Activated naive CD4-positive, alpha-beta T cell treated with anti-CD3 and anti-CD28 coated beads, Interleukin-2, amount 50 U/mL, for 72 hours (primary cell): Measurements from ENCODE around the gene RTP2. TPM values are rescaled to one million over a fixed set of nuclear protein-coding genes. Genes with fewer than 3 reads are reported as not detected.

Experiments
- ATAC-seq, 2 donors: fragments of 150-1000 bp; cut with Tn5 transposase; 2 replicates each; pipeline ENCODE4 v1.10.0; 2021; ENCODE audit warnings: mild to moderate bottlenecking in 2 of 2, moderate library complexity in 2 of 2
- DNase-seq, 2 donors: peaks; one replicate each; pipeline ENCODE4 v3.0.0; 2021 to 2022; ENCODE audit warnings: low spot score in 2 of 2
- H3K27ac Mint-ChIP-seq, 2 donors: one replicate each; pipeline ENCODE4 v1.8.0; 2022; ENCODE audit warnings: mild to moderate bottlenecking in 2 of 2, mixed read lengths in 2 of 2
- H3K36me3 Mint-ChIP-seq, 2 donors: one replicate each; pipeline ENCODE4 v1.8.0; 2022; ENCODE audit warnings: mixed read lengths in 2 of 2
- H3K9me3 Mint-ChIP-seq, 2 donors: one replicate each; pipeline ENCODE4 v1.8.0; 2022; ENCODE audit warnings: mixed read lengths in 2 of 2
- total RNA-seq, 2 donors: library from RNA; stranded (reverse); gene quantifications; one replicate each; pipeline ENCODE4 v1.2.3, GENCODE V29; 2022

RTP2 gene, protein sequence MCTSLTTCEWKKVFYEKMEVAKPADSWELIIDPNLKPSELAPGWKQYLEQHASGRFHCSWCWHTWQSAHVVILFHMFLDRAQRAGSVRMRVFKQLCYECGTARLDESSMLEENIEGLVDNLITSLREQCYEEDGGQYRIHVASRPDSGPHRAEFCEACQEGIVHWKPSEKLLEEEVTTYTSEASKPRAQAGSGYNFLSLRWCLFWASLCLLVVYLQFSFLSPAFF
- not detected for total RNA-seq

DNA sequence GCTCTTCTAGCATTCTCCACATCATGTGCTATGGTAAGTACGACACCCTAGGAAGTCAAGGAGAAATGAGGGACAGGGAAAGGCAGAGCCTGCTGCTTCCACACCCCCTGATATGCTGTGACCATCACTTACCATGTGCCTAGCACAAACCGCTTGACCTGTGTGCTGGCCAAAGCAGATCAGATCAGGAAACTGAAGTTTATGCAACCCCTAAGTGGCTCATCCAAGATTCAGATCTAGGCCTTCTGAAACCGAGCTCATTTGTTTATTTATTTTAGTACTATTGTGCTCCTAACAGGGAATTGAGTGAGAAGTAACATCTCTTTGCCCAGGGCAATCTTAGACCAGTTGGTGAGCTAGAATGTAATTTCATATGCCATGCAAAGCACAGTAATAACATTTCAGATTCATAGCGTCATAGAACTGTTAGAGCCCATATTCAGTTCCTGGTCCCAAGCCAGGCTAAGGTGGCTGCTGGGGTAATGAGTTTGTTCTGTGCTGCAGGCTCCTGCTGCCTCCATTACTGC is at the start of gene RTP2:
RTP2 (minus strand) TSS at position 51 of the 527 bp plus-strand sequence. CDS start 429 bp downstream, outside the sequence.
- Mint-ChIP-seq H3K9me3 (no peaks in the 10 kb centered on the region), H3K27ac (no peak within 1 kb of the TSS), H3K36me3 (no peaks in the 10 kb centered on the region)
- no peak for ATAC-seq
- no peak for DNase-seq

DNA sequence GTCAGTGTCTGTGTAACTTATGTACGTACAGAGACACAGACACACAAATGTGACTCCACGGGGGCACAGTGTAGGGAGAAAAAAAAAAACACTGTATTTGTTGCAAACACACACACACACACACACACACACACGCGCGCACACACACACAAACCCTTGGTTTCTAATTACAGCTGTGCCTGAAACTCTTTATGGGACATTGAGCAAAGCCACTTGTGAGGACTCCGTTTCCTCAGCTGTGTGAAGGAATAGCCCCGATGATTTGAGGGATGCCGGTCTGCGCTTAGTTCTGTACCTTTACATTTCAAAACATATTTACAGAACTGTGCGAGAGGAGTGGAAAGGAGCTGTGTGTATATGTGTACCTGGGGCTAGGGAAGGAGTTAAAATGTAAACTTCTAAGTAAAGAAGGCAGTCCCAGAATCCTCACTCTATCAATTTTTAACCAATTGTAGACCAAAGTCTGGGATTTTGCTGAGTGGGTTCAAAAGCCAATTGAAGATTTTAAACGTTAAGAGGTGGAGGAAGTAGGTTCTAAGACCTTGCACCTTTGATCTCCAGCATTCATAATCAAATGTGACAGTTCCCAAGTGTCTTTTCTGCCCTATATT is 48.3 kb upstream of the RTP2 start:
- ATAC-seq (no peak), DNase-seq (no peak)
- Mint-ChIP-seq H3K27ac (no peak overlapping the region), H3K36me3 (peaks cover 0 to 12% of the 10 kb centered on the region in 2 donors), H3K9me3 (no peaks in the 10 kb centered on the region)

DNA sequence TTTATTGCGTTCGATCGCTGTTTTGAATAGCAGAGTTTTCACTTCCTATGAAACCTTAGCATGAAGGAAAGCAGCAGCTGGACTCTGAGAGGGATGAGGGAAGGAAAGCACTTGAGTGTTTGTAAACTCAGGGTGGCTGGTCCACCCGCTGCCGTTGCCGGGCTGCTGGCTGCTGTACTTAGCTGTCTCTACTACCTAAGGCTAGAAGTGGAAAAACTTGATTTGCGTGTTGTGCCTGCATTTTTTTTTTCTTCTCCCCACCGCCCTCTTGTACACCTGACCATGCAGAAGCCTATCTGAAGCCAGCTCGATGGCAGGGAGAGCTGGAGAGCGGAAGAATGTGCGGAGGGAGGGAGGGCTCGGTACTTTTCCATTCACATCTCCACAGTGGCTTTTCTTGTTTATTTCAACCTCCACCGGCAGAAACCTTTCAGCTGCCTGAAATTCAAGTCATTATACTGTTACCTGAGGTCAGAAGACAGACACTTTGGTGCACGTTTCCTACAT is 47.7 kb upstream of the RTP2 start:
- Mint-ChIP-seq H3K9me3 (no peaks in the 10 kb centered on the region), H3K27ac (no peak overlapping the region)
- no peak for DNase-seq

DNA sequence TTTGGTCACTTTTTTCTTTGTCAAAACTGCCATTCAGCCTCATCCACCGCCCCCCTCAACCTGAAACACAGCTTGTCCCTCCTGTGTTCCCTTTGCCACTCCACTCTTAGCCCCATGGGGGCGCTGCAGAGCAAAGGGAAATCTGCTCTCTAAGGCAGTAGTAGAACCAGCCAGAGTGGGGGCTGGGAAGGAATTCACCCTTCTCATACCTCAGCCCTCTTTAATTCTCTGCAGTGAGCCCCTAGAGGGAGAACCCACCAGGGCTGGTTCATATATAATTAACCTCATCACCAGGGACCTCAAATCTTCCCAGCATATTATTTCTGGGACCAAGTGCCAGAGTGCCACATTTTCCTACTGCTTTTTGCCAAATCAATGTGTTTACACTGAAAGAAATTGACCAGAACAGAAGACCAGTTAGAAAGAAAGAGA is 45.7 kb upstream of the RTP2 start:
- Mint-ChIP-seq H3K27ac (peak overlapping the region; percentile 100), H3K36me3 (peaks cover 16 to 30% of the 10 kb centered on the region in 2 donors), H3K9me3 (no peaks in the 10 kb centered on the region)
- peak; percentile 21 to 43 for ATAC-seq
- DNase-seq: peak; percentile 81 to 97

More for the DNA sequence above, 47.7 kb upstream of the RTP2 start:
- no peak for ATAC-seq
- H3K36me3 Mint-ChIP-seq: peaks cover 0 to 14% of the 10 kb centered on the region in 2 donors

DNA sequence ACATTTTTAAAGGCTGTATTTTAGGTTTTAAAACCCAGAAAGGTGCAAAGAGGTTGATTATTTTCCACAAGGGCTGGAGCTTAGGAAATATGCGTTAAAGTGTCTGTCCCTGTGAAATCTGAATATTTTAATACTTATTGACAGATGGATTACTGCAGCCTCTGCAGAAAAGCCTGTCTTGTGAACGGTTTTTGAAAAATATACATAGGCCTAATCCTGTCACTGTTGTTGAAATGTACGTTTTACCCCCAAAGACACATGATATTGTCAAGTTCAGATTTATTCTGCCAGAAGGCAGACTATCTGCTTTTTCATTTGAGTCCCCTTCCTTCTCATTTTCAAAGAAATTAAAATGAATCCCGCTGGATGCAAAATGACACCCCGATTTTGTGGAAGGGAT is 45.1 kb upstream of the RTP2 start:
- Mint-ChIP-seq H3K27ac (peak overlapping the region; percentile 100), H3K36me3 (peaks cover 16 to 36% of the 10 kb centered on the region in 2 donors), H3K9me3 (no peaks in the 10 kb centered on the region)
- no peak for DNase-seq
- ATAC-seq: no peak

DNA sequence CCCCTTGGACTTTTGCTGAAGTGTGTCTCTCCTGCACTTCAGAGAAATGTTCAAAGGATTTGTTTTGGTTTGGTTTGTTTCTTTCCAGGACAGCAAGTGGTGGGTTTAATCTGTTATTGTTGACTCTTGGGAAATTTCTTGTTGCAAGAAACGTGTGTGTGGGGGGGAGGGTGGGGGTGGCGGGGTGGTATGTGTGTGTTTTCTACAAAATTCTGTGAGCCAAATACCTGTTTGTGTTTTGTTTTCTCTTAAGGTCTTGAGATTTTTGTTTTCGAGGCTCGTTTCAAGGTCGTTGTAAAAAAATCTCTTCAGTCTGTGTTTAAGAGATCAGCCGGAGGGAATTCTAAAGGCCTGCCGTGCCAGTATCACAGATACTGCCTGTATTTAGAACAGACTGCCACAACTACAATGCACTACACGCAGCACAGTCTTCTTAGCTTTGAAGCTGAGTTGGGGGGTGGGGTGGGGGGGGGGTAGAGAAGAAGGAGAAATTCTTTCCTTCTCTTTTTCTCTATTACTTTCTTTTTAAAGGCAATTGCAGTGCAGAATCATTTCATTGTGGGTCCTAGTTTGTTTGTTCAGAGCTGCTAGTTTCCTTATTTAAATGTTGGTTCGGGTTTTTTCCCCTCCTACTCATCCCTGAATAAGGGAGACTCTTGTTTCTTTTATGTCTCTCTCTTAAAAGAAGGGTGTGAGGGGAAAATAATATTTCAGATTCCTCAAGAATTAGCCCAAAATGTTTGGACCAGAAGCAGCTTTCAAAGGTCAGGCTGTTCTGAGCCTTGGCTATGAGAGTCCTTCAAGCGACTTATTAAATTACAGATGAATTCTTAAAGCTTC is 44.3 kb upstream of the RTP2 start:
- DNase-seq: no peak
- peak; percentile 28 to 34 for ATAC-seq
- Mint-ChIP-seq H3K27ac (peak overlapping the region; percentile 100), H3K9me3 (no peaks in the 10 kb centered on the region), H3K36me3 (peaks cover 16 to 41% of the 10 kb centered on the region in 2 donors)

DNA sequence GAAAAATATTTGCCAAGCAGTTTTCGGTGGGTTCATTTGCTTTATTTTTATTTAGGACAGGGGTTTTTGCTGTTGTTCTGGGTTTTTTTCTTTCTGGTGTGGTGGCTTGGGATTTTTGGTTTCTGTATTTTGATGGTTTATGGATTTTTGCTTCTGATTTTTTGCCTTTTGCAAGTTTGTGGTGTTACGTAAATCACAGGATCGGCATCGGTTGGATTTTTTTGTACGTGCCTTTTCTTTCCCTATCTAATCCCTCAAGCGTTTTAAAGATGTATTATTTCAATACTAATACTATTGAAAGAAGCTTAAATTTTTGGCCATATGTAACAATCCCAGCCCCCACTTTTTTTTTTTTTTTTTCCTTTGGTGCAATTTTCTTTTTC is 43.7 kb upstream of the RTP2 start:
- ATAC-seq: no peak
- DNase-seq: no peak
- peak overlapping the region; percentile 100 for H3K27ac Mint-ChIP-seq
- no peaks in the 10 kb centered on the region for H3K9me3 Mint-ChIP-seq
- H3K36me3 Mint-ChIP-seq: peaks cover 16 to 45% of the 10 kb centered on the region in 2 donors

DNA sequence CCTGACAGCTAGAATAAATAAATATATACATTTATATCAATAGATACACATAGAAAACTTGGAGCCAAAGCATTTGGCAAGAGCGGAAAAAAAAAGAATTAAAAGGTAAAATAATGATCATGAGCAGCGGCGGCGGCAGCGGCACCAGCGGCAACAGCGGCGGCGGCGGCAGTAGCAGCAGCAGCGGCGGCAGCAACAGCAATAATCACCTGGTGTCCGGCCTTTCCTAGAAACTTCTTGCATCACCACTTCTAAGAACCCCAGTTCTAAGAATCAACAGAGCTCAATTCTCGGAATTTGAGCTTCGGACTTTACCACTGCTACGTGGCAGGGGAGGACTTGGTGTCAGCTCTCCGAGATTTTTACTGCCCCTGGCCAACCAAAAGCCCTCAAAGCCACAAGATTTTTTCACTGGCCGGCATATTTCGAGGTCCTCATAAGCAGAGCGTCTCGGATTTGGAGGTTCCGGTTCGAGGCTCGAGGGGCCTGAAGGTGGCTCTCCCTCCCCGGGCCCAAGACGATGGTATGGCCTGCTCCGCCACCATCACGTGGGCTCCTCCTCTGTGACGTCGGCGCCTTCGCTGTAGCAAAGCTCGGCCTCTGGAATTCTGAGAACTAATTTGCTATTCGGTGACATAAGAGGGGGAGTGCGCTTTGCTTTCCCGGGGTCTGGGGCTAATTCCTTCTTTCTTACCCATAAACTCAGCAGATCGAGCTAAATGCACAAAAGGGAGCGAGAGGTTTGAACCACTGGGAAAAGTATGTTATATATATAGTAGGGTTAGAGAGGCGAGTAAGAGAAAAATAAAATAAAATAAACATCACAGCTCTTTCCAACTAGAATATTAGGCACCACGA is 43.1 kb upstream of the RTP2 start, which contains the start of gene BCL6:
BCL6 (minus strand) TSS at position 268 of the 858 bp plus-strand sequence. CDS start 11,775 bp downstream, outside the sequence.
- peak within 1 kb of the TSS; percentile 100 for H3K27ac Mint-ChIP-seq
- H3K36me3 Mint-ChIP-seq: peaks cover 16 to 46% of the 10 kb centered on the region in 2 donors
- DNase-seq (peak; percentile 85 to 94), ATAC-seq (peak; percentile 48 to 55)
- H3K9me3 Mint-ChIP-seq: no peaks in the 10 kb centered on the region

DNA sequence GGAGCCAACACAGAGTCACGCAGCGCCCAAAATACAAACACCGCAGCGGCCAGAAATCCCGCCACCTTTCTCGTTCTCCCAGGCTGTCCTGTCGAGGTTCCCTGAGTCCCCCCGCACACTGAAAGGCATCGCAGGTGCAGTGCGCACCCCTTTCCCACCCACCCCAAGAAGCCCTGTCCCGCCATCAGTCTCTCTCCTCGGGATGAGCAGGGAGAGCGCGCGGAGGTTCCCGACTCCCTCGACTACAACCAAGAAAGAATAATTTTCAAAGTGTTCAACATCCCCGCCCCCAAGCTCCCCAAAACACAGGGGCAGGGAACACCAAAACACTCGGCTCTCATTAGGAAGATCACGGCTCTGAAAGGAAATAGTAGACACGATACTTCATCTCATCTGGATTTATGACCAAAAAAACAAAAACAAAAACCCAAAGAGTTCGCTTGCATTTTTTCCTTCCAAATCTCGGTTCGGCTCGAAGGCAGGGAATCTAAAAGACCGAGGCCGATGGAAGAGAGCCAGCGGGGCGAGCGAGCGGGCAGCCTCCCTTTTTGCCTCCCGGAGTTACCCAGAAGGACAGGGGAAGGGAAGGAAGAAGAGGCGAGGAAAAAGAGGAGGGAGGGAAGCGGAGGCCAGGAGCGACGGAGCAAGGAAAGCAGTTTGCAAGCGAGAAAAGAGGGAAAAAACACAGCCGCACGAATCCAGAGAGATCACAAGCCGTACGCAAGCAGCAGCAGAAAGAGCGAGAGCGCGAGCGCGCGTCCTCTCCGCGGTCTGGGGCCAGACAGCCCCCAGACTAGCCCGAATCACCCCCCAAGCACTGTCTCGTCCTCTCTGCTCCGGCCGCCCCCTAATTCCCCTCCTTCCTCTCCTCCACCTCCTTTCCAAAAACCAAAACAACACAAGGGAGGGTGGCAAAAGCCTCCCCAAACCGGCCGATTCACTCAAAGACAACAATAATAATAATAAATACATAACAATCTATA is 42.1 kb upstream of the RTP2 start:
- DNase-seq (peak; percentile 49 to 66), ATAC-seq (peak in 1 of 2 donors; percentile 15)
- H3K36me3 Mint-ChIP-seq: peaks cover 16 to 49% of the 10 kb centered on the region in 2 donors
- H3K9me3 Mint-ChIP-seq: no peaks in the 10 kb centered on the region
- H3K27ac Mint-ChIP-seq: peak overlapping the region; percentile 100

DNA sequence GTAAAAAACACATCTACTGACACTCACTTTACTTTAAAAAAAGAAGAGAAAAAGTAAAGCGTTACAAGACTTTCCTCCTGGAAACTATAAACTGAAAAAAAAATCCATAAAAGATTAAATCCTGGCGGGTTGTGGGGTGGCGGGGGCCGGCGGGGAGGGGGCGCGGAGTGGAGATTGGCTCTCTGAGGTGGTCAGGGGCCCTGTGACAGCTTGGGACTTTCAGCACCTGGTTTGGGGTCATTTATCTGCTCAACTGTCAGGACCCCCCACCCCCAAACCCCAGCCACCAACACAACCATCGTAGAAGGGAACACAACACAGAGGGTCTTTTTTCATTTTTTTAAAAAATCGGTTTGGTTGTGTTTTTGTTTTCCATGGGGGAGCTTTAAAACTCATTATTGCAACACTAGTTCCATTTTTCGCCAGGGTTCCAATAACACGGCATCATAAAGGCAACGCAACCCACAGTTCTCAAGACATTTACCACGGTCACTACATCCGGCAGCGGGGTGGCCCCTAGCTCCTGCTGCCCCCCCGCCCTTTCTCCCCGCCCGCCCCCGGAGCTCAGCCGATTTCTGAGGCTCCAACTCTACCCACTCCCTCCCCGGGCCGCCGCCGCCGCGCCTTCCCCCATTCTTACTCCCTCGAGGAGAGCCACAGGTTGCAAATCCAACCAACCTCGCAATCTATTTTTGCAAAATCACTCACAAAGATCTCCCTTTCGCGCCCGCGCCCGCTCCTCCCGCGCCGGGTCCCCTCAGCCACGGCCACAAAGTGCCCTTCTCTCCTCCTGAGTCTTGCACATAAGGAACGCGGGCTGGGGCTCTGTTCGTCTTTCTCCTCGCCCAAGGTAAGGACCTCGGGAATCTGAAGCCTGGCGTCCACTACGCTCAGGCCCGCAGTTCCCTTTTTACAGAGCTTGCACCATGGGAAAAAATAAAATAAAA is 41.1 kb upstream of the RTP2 start:
- ATAC-seq (peak in 1 of 2 donors; percentile 8), DNase-seq (peak; percentile 65 to 67)
- H3K9me3 Mint-ChIP-seq: no peaks in the 10 kb centered on the region
- peaks cover 16 to 54% of the 10 kb centered on the region in 2 donors for H3K36me3 Mint-ChIP-seq
- H3K27ac Mint-ChIP-seq: peak overlapping the region; percentile 100

DNA sequence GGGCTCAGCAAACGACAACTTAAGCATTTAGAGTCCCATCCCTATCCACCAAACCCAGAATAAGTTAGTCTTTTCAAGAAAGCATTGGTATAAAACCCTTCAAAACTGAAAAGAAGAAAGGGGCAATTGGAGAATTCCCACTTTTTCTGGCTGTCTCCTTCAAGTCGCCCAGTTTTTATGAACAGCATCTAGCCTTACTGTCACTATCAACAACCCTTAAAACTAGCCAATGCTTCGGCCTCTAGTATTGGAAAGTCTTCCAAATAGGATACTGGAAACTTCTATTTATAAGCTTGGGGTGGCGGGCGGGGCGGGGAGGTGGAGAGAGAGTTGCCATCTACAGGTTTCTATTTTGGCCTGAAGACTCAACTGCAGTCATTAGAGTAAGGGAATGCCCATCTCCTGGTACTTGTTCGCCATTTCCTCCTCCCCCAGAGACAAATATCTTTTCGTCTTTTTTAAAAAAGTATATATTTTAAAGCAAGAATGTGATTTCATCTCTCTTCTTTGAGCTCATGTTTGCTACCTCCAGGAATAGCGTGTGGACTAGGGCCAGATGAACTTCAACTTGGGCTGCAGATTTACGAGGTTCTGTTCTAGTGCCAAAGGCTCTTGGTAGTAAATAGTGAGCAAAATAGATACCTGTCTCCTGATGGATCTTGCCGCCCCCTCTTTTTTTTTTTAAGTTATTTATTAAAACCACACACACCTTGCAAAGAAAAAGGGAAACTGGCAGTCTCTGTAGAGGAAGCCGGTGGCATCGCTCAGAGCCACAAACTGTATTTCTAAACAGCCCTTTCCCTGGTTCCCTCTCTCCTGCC is 40.2 kb upstream of the RTP2 start:
- Mint-ChIP-seq H3K27ac (peak overlapping the region; percentile 100), H3K9me3 (no peaks in the 10 kb centered on the region), H3K36me3 (peaks cover 16 to 54% of the 10 kb centered on the region in 2 donors)
- peak in 1 of 2 donors; percentile 25 for DNase-seq
- no peak for ATAC-seq

DNA sequence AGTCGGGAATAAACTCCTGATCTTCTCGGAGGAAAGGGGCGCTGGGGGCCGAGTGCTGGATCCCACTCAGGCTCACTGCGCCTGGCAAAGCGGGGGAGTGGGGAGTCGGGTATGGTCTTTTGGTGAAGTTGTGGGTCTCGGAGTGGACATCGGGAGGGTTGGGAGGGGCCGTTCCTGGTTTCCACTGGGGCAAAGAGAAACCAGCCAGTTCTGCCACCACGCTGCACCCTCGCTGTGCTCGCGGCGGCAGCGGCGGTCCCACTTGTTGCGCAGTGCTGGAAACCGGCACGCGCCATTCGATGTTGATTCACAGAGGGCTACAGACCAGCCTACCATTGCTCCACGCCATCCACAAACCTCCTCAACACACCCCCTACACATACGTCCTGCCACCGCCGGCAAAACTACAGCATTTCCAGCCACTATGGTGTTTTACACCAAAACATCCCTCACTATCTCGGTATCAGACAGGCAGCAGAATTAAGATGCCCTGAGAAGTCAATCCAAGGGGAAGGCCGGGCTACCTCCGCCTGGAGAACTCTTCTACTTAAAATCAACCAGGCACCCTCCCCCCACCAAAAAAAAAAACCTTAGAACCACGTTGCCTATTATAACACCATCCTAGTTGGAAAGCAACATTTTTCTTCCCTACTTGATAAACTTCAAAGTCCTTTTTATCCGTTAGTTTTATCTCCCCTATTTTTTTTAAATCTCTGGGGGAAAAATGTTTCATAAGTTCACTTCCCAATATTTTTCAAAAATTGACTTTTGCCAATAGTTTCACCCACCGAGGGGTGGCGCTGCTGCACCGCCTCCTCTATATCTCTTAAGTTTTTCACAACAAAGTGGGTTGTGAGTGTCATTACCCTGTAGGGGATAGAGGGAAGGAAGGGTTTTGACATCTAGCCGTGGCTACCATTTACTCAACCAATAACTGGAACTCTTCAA is 39.3 kb upstream of the RTP2 start:
- Mint-ChIP-seq H3K27ac (peak overlapping the region; percentile 100), H3K9me3 (no peaks in the 10 kb centered on the region), H3K36me3 (peaks cover 16 to 61% of the 10 kb centered on the region in 2 donors)
- DNase-seq: peak in 1 of 2 donors; percentile 77
- ATAC-seq: peak; percentile 16 to 53
